Astrocyte of the cerebellum (primary cell): ENCODE data around the gene PGC.

Source experiments
- DNase-seq: peaks from one replicate; pipeline ENCODE4 v3.0.0-alpha.2; 2011; ENCODE audit warnings: low read depth
- H3K4me3 ChIP-seq: 2 replicates; pipeline ENCODE4 v1.5.1; 2011; ENCODE audit warnings: mild to moderate bottlenecking, low read depth, low read length, moderate library complexity
- in situ Hi-C: cut with HindIII; loops from 2 replicates; pipeline ENCODE4 v1.10.0; 2017; ENCODE audit warnings: low sequenced_read_pairs
- TF ChIP-seq, protein P1 (sequence below): IDR thresholded peaks from 2 replicates; pipeline ENCODE4 v1.5.1; 2012; ENCODE audit warnings: low read length, low read depth, moderate library complexity, mild to moderate bottlenecking; ENCODE audit errors: missing control alignments

PGC gene

DNA sequence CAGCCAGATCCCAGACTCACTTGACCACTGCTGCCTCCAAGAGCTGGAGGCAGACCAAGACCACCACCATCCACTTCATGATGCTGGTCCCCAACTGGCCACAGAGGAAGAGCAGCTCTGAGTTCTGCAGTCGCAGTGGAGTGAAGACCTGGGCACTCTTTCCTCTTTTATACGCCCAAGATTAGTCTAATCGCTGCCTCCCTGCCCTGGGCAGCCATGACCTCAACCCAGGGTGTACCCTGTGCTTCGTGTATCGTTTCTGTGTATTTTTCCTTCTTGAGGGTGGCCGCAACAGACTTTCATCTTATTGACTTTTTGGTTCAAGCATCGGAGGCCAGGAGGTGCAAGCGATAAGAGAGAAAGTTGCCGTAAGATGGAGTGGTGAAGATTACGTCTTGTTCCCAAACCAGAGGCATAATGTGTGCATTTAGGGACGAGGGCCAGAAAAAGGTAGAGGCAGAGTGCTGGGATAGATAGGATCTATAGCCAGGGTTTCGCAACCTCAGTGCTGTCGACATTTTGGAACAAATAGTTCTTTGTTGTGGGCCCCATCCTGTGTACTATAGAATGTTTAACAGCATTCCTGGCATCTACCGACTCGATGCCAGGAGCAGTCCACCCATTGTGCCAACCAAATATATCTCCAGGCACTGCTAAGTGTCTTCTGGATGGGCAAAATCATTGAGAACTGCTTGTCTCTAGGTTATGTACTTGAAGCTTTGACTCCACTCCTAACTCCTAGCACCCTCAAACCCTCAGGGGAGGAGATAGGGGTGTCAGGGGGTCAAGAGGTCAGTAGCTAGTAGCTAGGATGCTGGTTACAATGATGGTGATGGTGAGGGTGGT is at the start of gene PGC:
PGC (minus strand) TSS at position 142 of the 846 bp plus-strand sequence; CDS start at position 79, 63 bp downstream.
- in situ Hi-C loops, result no loop called here
- no peak within 1 kb of the TSS for H3K4me3 ChIP-seq
- TF ChIP-seq, protein P1, sequence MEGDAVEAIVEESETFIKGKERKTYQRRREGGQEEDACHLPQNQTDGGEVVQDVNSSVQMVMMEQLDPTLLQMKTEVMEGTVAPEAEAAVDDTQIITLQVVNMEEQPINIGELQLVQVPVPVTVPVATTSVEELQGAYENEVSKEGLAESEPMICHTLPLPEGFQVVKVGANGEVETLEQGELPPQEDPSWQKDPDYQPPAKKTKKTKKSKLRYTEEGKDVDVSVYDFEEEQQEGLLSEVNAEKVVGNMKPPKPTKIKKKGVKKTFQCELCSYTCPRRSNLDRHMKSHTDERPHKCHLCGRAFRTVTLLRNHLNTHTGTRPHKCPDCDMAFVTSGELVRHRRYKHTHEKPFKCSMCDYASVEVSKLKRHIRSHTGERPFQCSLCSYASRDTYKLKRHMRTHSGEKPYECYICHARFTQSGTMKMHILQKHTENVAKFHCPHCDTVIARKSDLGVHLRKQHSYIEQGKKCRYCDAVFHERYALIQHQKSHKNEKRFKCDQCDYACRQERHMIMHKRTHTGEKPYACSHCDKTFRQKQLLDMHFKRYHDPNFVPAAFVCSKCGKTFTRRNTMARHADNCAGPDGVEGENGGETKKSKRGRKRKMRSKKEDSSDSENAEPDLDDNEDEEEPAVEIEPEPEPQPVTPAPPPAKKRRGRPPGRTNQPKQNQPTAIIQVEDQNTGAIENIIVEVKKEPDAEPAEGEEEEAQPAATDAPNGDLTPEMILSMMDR, result no peak
- DNase-seq, result no peak

DNA sequence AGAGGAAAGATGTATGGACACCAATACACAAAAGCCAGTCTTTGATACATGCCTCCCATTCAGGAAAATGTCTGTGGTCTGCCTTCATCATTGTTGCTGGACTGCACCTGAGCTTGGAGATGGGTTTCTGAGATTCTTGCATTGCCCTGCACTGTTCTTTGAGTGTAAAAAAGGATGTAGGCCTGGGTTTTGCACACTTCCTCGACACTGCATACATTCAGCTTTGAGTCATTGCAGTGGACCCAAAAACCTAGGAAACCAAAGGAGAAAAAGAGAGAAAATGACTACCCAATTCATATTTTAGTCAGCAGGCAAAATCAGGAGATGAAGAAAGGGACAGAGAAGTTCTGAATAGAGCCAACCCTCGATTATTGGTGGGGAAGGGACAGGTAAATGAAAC is 49.3 kb upstream of the PGC start:
- no peak overlapping the region for H3K4me3 ChIP-seq
- TF ChIP-seq, protein P1, result no peak
- DNase-seq, result no peak
- in situ Hi-C loops, result loop anchor here (25.0 kb wide), 1 partner anchor 766 kb away; the partner anchor contains the start of gene UBR2

DNA sequence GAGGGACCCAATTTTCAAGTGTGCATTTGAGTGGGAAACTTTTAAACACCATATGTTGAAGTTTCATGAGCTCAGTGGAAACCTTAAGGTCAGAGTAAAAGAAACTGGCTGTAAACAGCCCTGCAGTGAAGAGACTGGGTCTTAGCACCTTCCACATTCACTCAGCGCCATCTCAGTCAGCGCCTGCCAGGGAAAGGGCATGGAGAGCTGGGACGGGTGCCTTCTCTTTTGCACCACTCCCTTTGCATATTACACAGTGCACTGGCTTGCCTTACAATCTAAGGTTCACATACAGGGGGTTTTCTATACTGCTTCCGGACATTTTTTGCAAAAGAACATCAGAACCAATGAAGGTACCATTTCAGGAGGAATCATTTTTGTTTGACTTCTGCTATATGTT is 44.8 kb upstream of the PGC start:
- TF ChIP-seq, protein P1, result no peak
- in situ Hi-C loops, result loop anchor here (25.0 kb wide), 1 partner anchor 770 kb away; the partner anchor contains the start of gene UBR2
- no peak for DNase-seq
- no peak overlapping the region for H3K4me3 ChIP-seq

DNA sequence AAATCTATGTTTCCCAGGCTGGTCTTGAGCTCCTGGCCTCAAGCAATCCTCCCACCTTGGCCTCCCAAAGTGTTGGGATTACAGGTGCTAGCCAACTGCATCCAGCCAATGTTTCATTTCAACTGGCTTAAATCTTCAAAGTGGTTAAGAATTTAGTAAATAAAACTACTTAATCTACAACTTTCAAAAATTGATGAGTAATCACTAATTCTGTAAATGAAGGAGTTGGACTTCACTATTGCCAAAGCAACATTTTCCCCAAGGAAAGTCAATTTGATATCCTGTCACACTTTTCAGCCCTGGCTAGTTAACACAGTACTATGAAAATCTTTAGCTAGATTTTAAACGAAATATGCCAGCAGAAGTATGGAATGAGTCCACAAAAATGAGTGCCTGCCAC is 44.1 kb upstream of the PGC start:
- TF ChIP-seq, protein P1, result no peak

DNA sequence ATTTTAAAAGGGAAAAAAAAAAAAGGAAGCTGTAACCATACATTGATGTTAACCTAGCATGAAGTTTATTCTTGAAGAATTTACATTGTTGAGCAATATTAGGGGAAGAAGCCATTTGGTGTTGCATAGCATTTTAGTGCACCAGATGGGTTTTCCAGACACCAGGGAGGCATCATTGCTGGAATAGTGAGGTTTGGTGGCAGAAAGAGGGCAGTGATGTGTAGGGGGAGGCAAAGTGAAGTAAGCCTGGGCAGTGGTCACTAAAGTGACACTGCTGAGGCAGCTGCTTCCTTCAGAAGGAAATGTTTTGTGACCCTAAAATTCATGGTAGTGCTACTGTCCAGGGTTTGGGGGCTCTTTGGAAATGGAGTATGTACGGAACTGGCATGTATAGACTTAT is 42.8 kb upstream of the PGC start:
- TF ChIP-seq, protein P1, result no peak
- DNase-seq, result no peak
- in situ Hi-C loops, result loop anchor here (25.0 kb wide), 1 partner anchor 772 kb away; the partner anchor contains the start of gene UBR2
- no peak overlapping the region for H3K4me3 ChIP-seq

More for the DNA sequence above, 44.1 kb upstream of the PGC start:
- in situ Hi-C loops, result loop anchor here (25.0 kb wide), 1 partner anchor 771 kb away; the partner anchor contains the start of gene UBR2
- DNase-seq, result no peak
- no peak overlapping the region for H3K4me3 ChIP-seq

DNA sequence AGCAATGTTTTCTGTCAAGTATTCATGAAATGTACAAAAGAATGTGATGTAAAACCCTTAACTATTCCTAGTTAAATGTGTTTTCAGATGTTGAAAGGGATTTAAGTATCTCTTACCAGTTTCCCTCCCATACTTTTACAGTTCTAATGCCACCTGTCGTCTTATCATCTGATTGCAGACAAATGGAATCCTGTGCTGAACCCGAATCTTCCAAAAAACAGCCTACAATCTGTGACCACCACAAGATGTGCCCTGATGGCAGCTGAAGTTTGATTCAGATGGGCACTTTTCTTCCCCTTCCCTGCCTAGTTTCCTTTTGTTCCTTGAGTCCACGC is 42.2 kb upstream of the PGC start:
- TF ChIP-seq, protein P1, result no peak
- in situ Hi-C loops, result loop anchor here (25.0 kb wide), 1 partner anchor 773 kb away; the partner anchor contains the start of gene UBR2
- H3K4me3 ChIP-seq, result no peak overlapping the region

More for the DNA sequence above, 42.2 kb upstream of the PGC start:
- no peak for DNase-seq
